IMR-90 (cell line): ENCODE data around the gene ATP6V0A4. TPM values are rescaled to one million over a fixed set of nuclear protein-coding genes. Genes with fewer than 3 reads are reported as not detected.

Source experiments
- ATAC-seq: fragments of 200-7000 bp; cut with Tn5 transposase; 2 replicates; pipeline ENCODE4 v1.9.1; 2020; ENCODE audit warnings: low read depth, mild to moderate bottlenecking, moderate library complexity
- BruUV-seq: library from RNA; stranded (reverse); fragments of 400-500 nt; replicated peaks from 2 replicates; lab custom pipeline; 2021; lab: Mats Ljungman, UMichigan
- CTCF ChIA-PET: fragments of 300-600 bp; formaldehyde crosslinking; extraction: SDS; loops from one replicate; lab custom pipeline; 2021; ENCODE audit warnings: antibody characterized with exemption; lab: Yijun Ruan, JAX
- POLR2A ChIA-PET: fragments of 300-600 bp; sonication (Branson Sonifier 250); formaldehyde crosslinking; loops from one replicate; lab custom pipeline; 2022; ENCODE audit warnings: antibody characterized with exemption; ENCODE audit not compliant: unreplicated experiment; lab: Charles Lee
- DNase-seq: peaks from one replicate; pipeline ENCODE4 v3.0.0; 2013
- H2AFZ ChIP-seq: replicated peaks from 2 replicates; pipeline ENCODE3; 2013; ENCODE audit warnings: low read length, mild to moderate bottlenecking; ENCODE audit not compliant: poor library complexity
- H2AK5ac ChIP-seq: 2 replicates; pipeline ENCODE4 v1.6.1; 2013; ENCODE audit warnings: low read depth, low read length, inconsistent platforms
- H2AK9ac ChIP-seq: replicated peaks from 2 replicates; pipeline ENCODE3; 2013; ENCODE audit warnings: mild to moderate bottlenecking, low read depth, low read length, moderate library complexity; ENCODE audit not compliant: poor library complexity
- H2BK120ac ChIP-seq: 2 replicates; pipeline ENCODE4 v1.6.1; 2013; ENCODE audit warnings: low read depth, low read length, inconsistent platforms
- H2BK15ac ChIP-seq: 3 replicates; pipeline ENCODE4 v1.6.1; 2013; ENCODE audit warnings: low read depth, low read length, inconsistent platforms
- H2BK20ac ChIP-seq: 2 replicates; pipeline ENCODE4 v1.6.1; 2013; ENCODE audit warnings: low read depth, mild to moderate bottlenecking, inconsistent platforms, low read length, moderate library complexity
- H2BK5ac ChIP-seq: 2 replicates; pipeline ENCODE4 v1.6.1; 2013; ENCODE audit warnings: mild to moderate bottlenecking, low read depth, low read length, inconsistent platforms; ENCODE audit not compliant: poor library complexity, severe bottlenecking
- H3K14ac ChIP-seq: replicated peaks from 2 replicates; pipeline ENCODE4 v1.6.1; 2013; ENCODE audit warnings: low read depth, low read length, inconsistent platforms
- H3K18ac ChIP-seq: 2 replicates; pipeline ENCODE4 v1.6.1; 2013; ENCODE audit warnings: low read depth, low read length, control low read depth
- H3K23ac ChIP-seq: 2 replicates; pipeline ENCODE4 v1.6.1; 2013; ENCODE audit warnings: low read depth, low read length, inconsistent platforms
- H3K27ac ChIP-seq: 2 replicates; pipeline ENCODE4 v1.5.1; 2013; ENCODE audit warnings: mild to moderate bottlenecking, control low read depth, low read length; ENCODE audit not compliant: insufficient read depth
- H3K27me3 ChIP-seq: 2 replicates; pipeline ENCODE4 v1.6.1; 2013; ENCODE audit warnings: low read length; ENCODE audit not compliant: control insufficient read depth, insufficient read depth
- H3K36me3 ChIP-seq: 2 replicates; pipeline ENCODE4 v1.6.1; 2013; ENCODE audit warnings: low read length, mixed read lengths; ENCODE audit not compliant: control insufficient read depth, insufficient read depth
- H3K4ac ChIP-seq: 2 replicates; pipeline ENCODE4 v1.6.1; 2013; ENCODE audit warnings: low read depth, low read length, inconsistent platforms
- H3K4me1 ChIP-seq: 2 replicates; pipeline ENCODE4 v1.6.1; 2013; ENCODE audit warnings: low read length, mixed read lengths; ENCODE audit not compliant: control insufficient read depth, insufficient read depth
- H3K4me2 ChIP-seq: 2 replicates; pipeline ENCODE4 v1.6.1; 2013; ENCODE audit warnings: low read depth, mild to moderate bottlenecking, control low read depth, low read length, moderate library complexity
- H3K4me3 ChIP-seq: 2 replicates; pipeline ENCODE4 v1.5.1; 2013; ENCODE audit warnings: low read depth, mild to moderate bottlenecking, control low read depth, low read length, moderate library complexity; ENCODE audit not compliant: insufficient read depth
- H3K56ac ChIP-seq: 2 replicates; pipeline ENCODE4 v1.6.1; 2013; ENCODE audit warnings: low read length, inconsistent platforms; ENCODE audit not compliant: insufficient read depth; ENCODE audit errors: extremely low read depth
- H3K79me1 ChIP-seq, 2 experiments: 2 replicates each; pipeline ENCODE4 v1.6.1; 2013; ENCODE audit warnings: low read length in 2 of 2, inconsistent platforms in 1 of 2, low read depth in 1 of 2
- H3K9ac ChIP-seq: 2 replicates; pipeline ENCODE4 v1.6.1; 2013; ENCODE audit warnings: low read depth, low read length, control low read depth
- H3K9me1 ChIP-seq: 2 replicates; pipeline ENCODE4 v1.6.1; 2013; ENCODE audit warnings: low read length, inconsistent platforms; ENCODE audit not compliant: insufficient read depth
- H3K9me3 ChIP-seq: 2 replicates; pipeline ENCODE4 v1.6.1; 2013; ENCODE audit warnings: low read length; ENCODE audit not compliant: control insufficient read depth, insufficient read depth
- H4K20me1 ChIP-seq: 2 replicates; pipeline ENCODE4 v1.6.1; 2013; ENCODE audit warnings: low read length, inconsistent platforms; ENCODE audit not compliant: insufficient read depth
- H4K5ac ChIP-seq: 2 replicates; pipeline ENCODE4 v1.6.1; 2013; ENCODE audit warnings: mild to moderate bottlenecking, low read depth, low read length, control low read depth
- H4K8ac ChIP-seq, 2 experiments: 2 replicates each; pipeline ENCODE4 v1.6.1; 2013; ENCODE audit warnings: low read depth in 2 of 2, low read length in 2 of 2, control low read depth in 1 of 2, inconsistent platforms in 1 of 2
- H4K91ac ChIP-seq: 2 replicates; pipeline ENCODE4 v1.6.1; 2013; ENCODE audit warnings: low read depth, low read length, inconsistent platforms; ENCODE audit not compliant: insufficient read depth
- CHD1 ChIP-seq: IDR thresholded peaks from 2 replicates; pipeline ENCODE4 v1.6.1; 2012; ENCODE audit warnings: low read depth, low read length, improper control_type of control experiment
- RFX5 ChIP-seq: IDR thresholded peaks from 2 replicates; pipeline ENCODE4 v1.8.0; 2012; ENCODE audit warnings: low read depth, mild to moderate bottlenecking, low read length, moderate library complexity
- WGBS, 2 experiments: methylation state at CpG; one replicate each; pipeline versions ENCODE4 v1.1.5 to v1.1.7; 2013; ENCODE audit warnings: missing lambda C conversion rate in 2 of 2; ENCODE audit not compliant: insufficient read length in 1 of 2; ENCODE audit errors: extremely low coverage in 2 of 2; 5-methylcytosine and 5-hydroxymethylcytosine counted together
- dilution Hi-C: fragments of 300-500 bp; cut with HindIII; formaldehyde crosslinking; loops from one replicate; pipeline ENCODE4 v1.14.3; 2018; ENCODE audit warnings: low sequenced_read_pairs; ENCODE audit not compliant: unreplicated experiment
- in situ Hi-C: fragments of 300-500 bp; cut with MboI; formaldehyde crosslinking; loops from 3 replicates; pipeline ENCODE4 v1.14.3; 2019; ENCODE audit warnings: low sequenced_read_pairs, inconsistent platforms, mixed read lengths
- intact Hi-C: fragments of 100-400 bp; cut with micrococcal nuclease; formaldehyde crosslinking; loops from 2 replicates; pipeline ENCODE4 v1.10.0; 2022
- polyA plus RNA-seq, 3 experiments: library from polyadenylated mRNA; depleted of rRNA; stranded (reverse); fragments of >200 nt; gene quantifications; 2 replicates each; pipeline ENCODE4 v1.2.3, GENCODE V29; 2012; ENCODE audit warnings: low replicate concordance in 1 of 3
- total RNA-seq: library from RNA; depleted of rRNA; stranded (reverse); fragments of >200 nt; gene quantifications from 2 replicates; pipeline ENCODE4 v1.2.3, GENCODE V29; 2012

Gene ATP6V0A4
- total and polyA plus RNA-seq, 2 of the 4 experiments (the other 2 are of a cell fraction): 0.05 to 0.18 TPM

DNA sequence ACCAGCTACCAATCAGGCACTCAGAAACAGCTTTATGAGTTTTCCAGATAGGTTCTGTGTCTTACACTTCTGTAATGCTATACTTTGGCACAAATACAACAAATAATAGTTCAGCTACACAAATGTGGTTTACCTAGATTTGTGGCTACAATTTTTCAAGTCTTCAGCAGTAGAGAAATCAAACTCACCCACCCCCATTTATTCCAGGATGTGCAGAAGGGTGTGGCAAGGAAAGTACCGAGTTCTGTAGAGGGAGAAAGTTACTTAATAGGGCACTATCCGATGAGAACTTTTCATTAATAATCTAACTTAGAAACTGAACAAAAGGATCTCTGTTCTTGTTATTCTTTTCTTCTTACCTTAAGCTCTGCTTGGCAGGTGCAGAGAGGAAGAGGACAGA, 30.3 kb upstream of the ATP6V0A4 start:
- in situ Hi-C loops (no loop called here), intact Hi-C loops (no loop called here), dilution Hi-C loops (no loop called here)
- Histone ChIP-seq H3K27me3 (no peaks in the 10 kb centered on the region), H3K36me3 (no peaks in the 10 kb centered on the region), H2AK5ac (no peak overlapping the region), H2BK15ac (no peak overlapping the region), H2AFZ (no peak overlapping the region), H4K8ac (no peak overlapping the region), H2AK9ac (no peak overlapping the region), H3K18ac (no peak overlapping the region), H3K9me3 (no peaks in the 10 kb centered on the region), H3K9me1 (no peaks in the 10 kb centered on the region), H3K27ac (no peak overlapping the region), H3K79me1 (no peaks in the 10 kb centered on the region), H3K14ac (no peak overlapping the region), H3K4me2 (no peak overlapping the region), H3K4ac (no peak overlapping the region), H3K56ac (no peak overlapping the region), H2BK20ac (no peak overlapping the region), H3K4me1 (no peaks in the 10 kb centered on the region), H3K4me3 (no peak overlapping the region), H2BK5ac (no peak overlapping the region), H4K91ac (no peak overlapping the region), H4K20me1 (no peaks in the 10 kb centered on the region), H3K9ac (no peak overlapping the region), H3K23ac (no peak overlapping the region), H4K5ac (no peak overlapping the region), H2BK120ac (no peak overlapping the region)
- BruUV-seq: no TSS peak
- ChIA-PET POLR2A (no interaction called here), CTCF (no interaction called here)
- no CpG with 5 or more reads among the region's 2 CpGs for WGBS, 2 experiments
- DNase-seq (no peak), ATAC-seq (no peak)
- no peak for TF ChIP-seq CHD1
- TF ChIP-seq RFX5: no peak
